ENCODE measurements around the gene TRAIP.

GRCh38 chr3:49840388-49840787 lies 16.0 kb downstream of the TRAIP start:
- TF ChIP-seq EZH2 (IDR thresholded peaks at IDR 0.05; ENCODE audit: borderline replicate concordance, low read length) (no peak), CTCF (IDR thresholded peaks at IDR 0.05; ENCODE audit: low read length) (no peak)

Measured in OCI-LY1 (cell line).